Dermis microvascular lymphatic vessel endothelial cell (primary cell): ENCODE results near the gene ADK. TPM values are rescaled to one million over a fixed set of nuclear protein-coding genes. Genes with fewer than 3 reads are reported as not detected.

ENCODE experiments used
- DNase-seq, 2 donors: peaks; one replicate each; pipeline versions ENCODE4 v3.0.0 to v3.0.0-alpha.2; 2010; ENCODE audit warnings: low read depth in 2 of 2
- total RNA-seq: library from RNA; depleted of rRNA; stranded (reverse); fragments of >200 nt; gene quantifications from 2 replicates; pipeline ENCODE4 v1.2.1, GENCODE V29; 2014

Gene ADK
- total RNA-seq, 1 donor from 2014 or later = 19.0 TPM

GRCh38 chr10:74238031-74238431 is 87.0 kb downstream of the ADK start:
- peak in 1 of 2 donors; percentile 17 for DNase-seq

GRCh38 chr10:74238516-74238915 is 87.5 kb downstream of the ADK start:
- no peak for DNase-seq

- no peak for DNase-seq
Measured at GRCh38 chr10:74243067-74243466, 92.0 kb downstream of the ADK start.

- peak; percentile 65 to 72 for DNase-seq
Measured at GRCh38 chr10:74244097-74244685, 93.2 kb downstream of the ADK start.

- no peak for DNase-seq
Measured at GRCh38 chr10:74244807-74245206, 93.8 kb downstream of the ADK start.

- DNase-seq = no peak
Measured at GRCh38 chr10:74246495-74246894, 95.5 kb downstream of the ADK start.

- no peak for DNase-seq
Measured at GRCh38 chr10:74249865-74250264, 98.8 kb downstream of the ADK start.

GRCh38 chr10:74255214-74255613 is 104.2 kb downstream of the ADK start:
- no peak for DNase-seq

- DNase-seq = no peak
Measured at GRCh38 chr10:74255888-74256357, 104.9 kb downstream of the ADK start.

- DNase-seq = no peak
Measured at GRCh38 chr10:74262856-74263255, 111.8 kb downstream of the ADK start.

- no peak for DNase-seq
Measured at GRCh38 chr10:74263996-74264395, 113.0 kb downstream of the ADK start.

- no peak for DNase-seq
Measured at GRCh38 chr10:74272288-74272687, 121.3 kb downstream of the ADK start.

GRCh38 chr10:74275755-74276290 is 124.8 kb downstream of the ADK start:
- DNase-seq = no peak

- DNase-seq = no peak
Measured at GRCh38 chr10:74276416-74276815, 125.4 kb downstream of the ADK start.

GRCh38 chr10:74282151-74282847 is 131.3 kb downstream of the ADK start:
- DNase-seq = no peak

GRCh38 chr10:74282848-74283210 is 131.8 kb downstream of the ADK start:
- DNase-seq = no peak

GRCh38 chr10:74289188-74289587 is 138.2 kb downstream of the ADK start:
- no peak for DNase-seq

- DNase-seq = peak in 1 of 2 donors; percentile 14
Measured at GRCh38 chr10:74289951-74290350, 138.9 kb downstream of the ADK start.

- peak in 1 of 2 donors; percentile 18 for DNase-seq
Measured at GRCh38 chr10:74290708-74291107, 139.7 kb downstream of the ADK start.

- no peak for DNase-seq
Measured at GRCh38 chr10:74292871-74293427, 141.9 kb downstream of the ADK start.

GRCh38 chr10:74293686-74294371 is 142.8 kb downstream of the ADK start:
- peak in 1 of 2 donors; percentile 51 for DNase-seq
